ENCODE results near the gene MAP3K14. TPM values are rescaled to one million over a fixed set of nuclear protein-coding genes. Genes with fewer than 3 reads are reported as not detected.

The MAP3K14 gene
- total RNA-seq, 4 donors from 2014 or later = 3.7 to 14.7 (median 6.7) TPM

GRCh38 chr17:45251931-45252330 lies 64.9 kb downstream of the MAP3K14 start:
- no peak overlapping the region for H3K4me3 ChIP-seq
- peaks cover 5 to 31% (median 10%) of the 10 kb centered on the region in 3 donors for H3K4me1 ChIP-seq
- no peaks in the 10 kb centered on the region for H3K9me3 ChIP-seq
- H3K27me3 ChIP-seq = no peaks in the 10 kb centered on the region
- intact Hi-C loops (cut with DNase I) = no loop called here
- no peak for TF ChIP-seq POLR2A (IDR thresholded peaks at IDR 0.05)
- TF ChIP-seq CTCF (IDR thresholded peaks at IDR 0.05) = no peak
- 50 to 64% methylated on average over 7 of the region's 7 CpGs for WGBS, 2 donors
- peak overlapping the region in 1 of 4 donors; percentile 21 for H3K27ac ChIP-seq
- peaks cover 0 to 3% (median 0%) of the 10 kb centered on the region in 3 donors for H3K36me3 ChIP-seq
- DNase-seq = no peak

- Histone ChIP-seq H3K4me3 (peak overlapping the region; percentile 50 to 73 (median 68)), H3K27ac (peak overlapping the region; percentile 88 to 95 (median 90)), H3K27me3 (no peaks in the 10 kb centered on the region), H3K9me3 (no peaks in the 10 kb centered on the region), H3K36me3 (peaks cover 0 to 29% (median 0%) of the 10 kb centered on the region in 3 donors), H3K4me1 (peaks cover 13 to 47% (median 16%) of the 10 kb centered on the region in 3 donors)
- intact Hi-C loops (cut with DNase I) = no loop called here
- TF ChIP-seq POLR2A (IDR thresholded peaks at IDR 0.05) (no peak), CTCF (IDR thresholded peaks at IDR 0.05) (peak in 1 of 6 experiments; percentile 10)
- no peak for DNase-seq
- WGBS, 2 donors = 28 to 40% methylated on average over 1 to 6 of the region's 39 CpGs
Measured at GRCh38 chr17:45248132-45248957, 68.5 kb downstream of the MAP3K14 start.

GRCh38 chr17:45247429-45248131 lies 69.2 kb downstream of the MAP3K14 start:
- WGBS, 2 donors = 0 to 4% methylated on average over 18 to 20 of the region's 61 CpGs
- H3K4me3 ChIP-seq = peak overlapping the region; percentile 50 to 73 (median 68)
- H3K27ac ChIP-seq = peak overlapping the region; percentile 88 to 95 (median 90)
- H3K27me3 ChIP-seq = no peaks in the 10 kb centered on the region
- H3K9me3 ChIP-seq = no peaks in the 10 kb centered on the region
- intact Hi-C loops (cut with DNase I) = no loop called here
- peaks cover 13 to 47% (median 16%) of the 10 kb centered on the region in 3 donors for H3K4me1 ChIP-seq
- TF ChIP-seq CTCF (IDR thresholded peaks at IDR 0.05) = no peak
- TF ChIP-seq POLR2A (IDR thresholded peaks at IDR 0.05) = peak in 2 of 4 donors; percentile 55 to 69
- H3K36me3 ChIP-seq = peaks cover 0 to 34% (median 6%) of the 10 kb centered on the region in 3 donors
- DNase-seq = peak; percentile 67

GRCh38 chr17:45246861-45247428 lies 69.9 kb downstream of the MAP3K14 start:
- intact Hi-C loops (cut with DNase I) = no loop called here
- H3K4me3 ChIP-seq = peak overlapping the region; percentile 50 to 73 (median 68)
- peaks cover 0 to 34% (median 6%) of the 10 kb centered on the region in 3 donors for H3K36me3 ChIP-seq
- peak in 3 of 6 experiments; percentile 30 to 45 (median 32) for TF ChIP-seq CTCF (IDR thresholded peaks at IDR 0.05)
- TF ChIP-seq POLR2A (IDR thresholded peaks at IDR 0.05) = no peak
- no peaks in the 10 kb centered on the region for H3K9me3 ChIP-seq
- peak overlapping the region; percentile 88 to 95 (median 90) for H3K27ac ChIP-seq
- peaks cover 0 to 4% (median 0%) of the 10 kb centered on the region in 4 donors for H3K27me3 ChIP-seq
- DNase-seq = no peak
- H3K4me1 ChIP-seq = peaks cover 13 to 45% (median 17%) of the 10 kb centered on the region in 3 donors
- WGBS, 2 donors = 0 to 9% methylated on average over 5 to 9 of the region's 33 CpGs

All from esophagus squamous epithelium (tissue), 5 donors.